ENCODE measurements around the gene RELCH. TPM values are rescaled to one million over a fixed set of nuclear protein-coding genes. Genes with fewer than 3 reads are reported as not detected.

RELCH gene
- total and polyA plus RNA-seq, 4 donors: 11.6 to 69.2 (median 22.3) TPM

GRCh38 chr18:62144338-62144737 lies 42.7 kb upstream of the RELCH start:
- ATAC-seq (ENCODE audit: insufficient read depth, low FRiP score): no peak
- Histone ChIP-seq H3K9ac (ENCODE audit: insufficient read depth in 1 of 2, low read length in 2 of 2) (no peak overlapping the region), H3K27ac (ENCODE audit: low read depth in 1 of 2, low read length in 1 of 2) (no peak overlapping the region), H3K9me3 (ENCODE audit: control insufficient read depth in 4 of 4, insufficient read depth in 3 of 4, low read length in 3 of 4) (no peaks in the 10 kb centered on the region), H3K27me3 (ENCODE audit: control insufficient read depth in 3 of 3, insufficient read depth in 3 of 3, low read length in 2 of 3) (no peaks in the 10 kb centered on the region), H3K36me3 (ENCODE audit: control insufficient read depth in 4 of 4, insufficient read depth in 4 of 4, low read length in 4 of 4) (peaks cover 4 to 17% (median 8%) of the 10 kb centered on the region in 4 donors), H3K4me3 (no peak overlapping the region), H3K4me1 (ENCODE audit: control insufficient read depth in 5 of 5, insufficient read depth in 5 of 5, low read length in 5 of 5) (peaks cover 0 to 9% (median 0%) of the 10 kb centered on the region in 5 donors)
- WGBS, 2 donors: 95 to 96% methylated on average over 2 of the region's 2 CpGs
- DNase-seq: no peak
- TF ChIP-seq, protein P1, sequence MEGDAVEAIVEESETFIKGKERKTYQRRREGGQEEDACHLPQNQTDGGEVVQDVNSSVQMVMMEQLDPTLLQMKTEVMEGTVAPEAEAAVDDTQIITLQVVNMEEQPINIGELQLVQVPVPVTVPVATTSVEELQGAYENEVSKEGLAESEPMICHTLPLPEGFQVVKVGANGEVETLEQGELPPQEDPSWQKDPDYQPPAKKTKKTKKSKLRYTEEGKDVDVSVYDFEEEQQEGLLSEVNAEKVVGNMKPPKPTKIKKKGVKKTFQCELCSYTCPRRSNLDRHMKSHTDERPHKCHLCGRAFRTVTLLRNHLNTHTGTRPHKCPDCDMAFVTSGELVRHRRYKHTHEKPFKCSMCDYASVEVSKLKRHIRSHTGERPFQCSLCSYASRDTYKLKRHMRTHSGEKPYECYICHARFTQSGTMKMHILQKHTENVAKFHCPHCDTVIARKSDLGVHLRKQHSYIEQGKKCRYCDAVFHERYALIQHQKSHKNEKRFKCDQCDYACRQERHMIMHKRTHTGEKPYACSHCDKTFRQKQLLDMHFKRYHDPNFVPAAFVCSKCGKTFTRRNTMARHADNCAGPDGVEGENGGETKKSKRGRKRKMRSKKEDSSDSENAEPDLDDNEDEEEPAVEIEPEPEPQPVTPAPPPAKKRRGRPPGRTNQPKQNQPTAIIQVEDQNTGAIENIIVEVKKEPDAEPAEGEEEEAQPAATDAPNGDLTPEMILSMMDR (IDR thresholded peaks at IDR 0.05; ENCODE audit: control extremely low read depth, extremely low read depth): no peak

- TF ChIP-seq, protein P1 (IDR thresholded peaks at IDR 0.05; ENCODE audit: control extremely low read depth, extremely low read depth): no peak
- no peak overlapping the region for H3K27ac ChIP-seq (ENCODE audit: low read depth in 1 of 2, low read length in 1 of 2)
- H3K36me3 ChIP-seq (ENCODE audit: control insufficient read depth in 4 of 4, insufficient read depth in 4 of 4, low read length in 4 of 4): peaks cover 0 to 7% (median 3%) of the 10 kb centered on the region in 4 donors
- WGBS, 2 donors: 90% methylated on average over 9 of the region's 9 CpGs
- no peak overlapping the region for H3K4me3 ChIP-seq
- H3K9ac ChIP-seq (ENCODE audit: insufficient read depth in 1 of 2, low read length in 2 of 2): no peak overlapping the region
- ATAC-seq (ENCODE audit: insufficient read depth, low FRiP score): no peak
- no peaks in the 10 kb centered on the region for H3K4me1 ChIP-seq (ENCODE audit: control insufficient read depth in 5 of 5, insufficient read depth in 5 of 5, low read length in 5 of 5)
- H3K27me3 ChIP-seq (ENCODE audit: control insufficient read depth in 3 of 3, insufficient read depth in 3 of 3, low read length in 2 of 3): no peaks in the 10 kb centered on the region
- no peak for DNase-seq
- H3K9me3 ChIP-seq (ENCODE audit: control insufficient read depth in 4 of 4, insufficient read depth in 3 of 4, low read length in 3 of 4): no peaks in the 10 kb centered on the region
Measured at GRCh38 chr18:62151068-62151771, 35.8 kb upstream of the RELCH start.

DNA sequence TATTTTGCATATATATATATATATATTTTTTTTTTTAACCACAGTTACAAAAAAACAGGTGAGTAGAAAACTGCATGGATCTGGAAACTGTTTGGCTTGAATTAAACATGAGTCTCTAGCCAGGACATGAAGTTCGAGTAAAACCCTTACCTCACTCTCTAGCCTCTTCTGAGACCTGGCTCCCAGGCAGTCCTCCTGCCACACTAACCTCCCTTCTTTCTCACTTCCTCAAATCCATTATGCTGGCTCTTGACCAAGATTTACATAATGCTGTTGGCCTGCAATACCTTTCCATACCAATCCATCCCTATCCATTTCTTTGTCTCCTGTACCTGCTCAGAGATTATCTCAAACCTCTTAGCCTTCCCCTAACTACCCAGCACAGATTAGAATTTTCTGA lies 34.2 kb upstream of the RELCH start:
- Histone ChIP-seq H3K27ac (ENCODE audit: low read depth in 1 of 2, low read length in 1 of 2) (no peak overlapping the region), H3K9ac (ENCODE audit: insufficient read depth in 1 of 2, low read length in 2 of 2) (no peak overlapping the region), H3K9me3 (ENCODE audit: control insufficient read depth in 4 of 4, insufficient read depth in 3 of 4, low read length in 3 of 4) (no peaks in the 10 kb centered on the region), H3K27me3 (ENCODE audit: control insufficient read depth in 3 of 3, insufficient read depth in 3 of 3, low read length in 2 of 3) (no peaks in the 10 kb centered on the region), H3K4me3 (no peak overlapping the region), H3K4me1 (ENCODE audit: control insufficient read depth in 5 of 5, insufficient read depth in 5 of 5, low read length in 5 of 5) (no peaks in the 10 kb centered on the region), H3K36me3 (ENCODE audit: control insufficient read depth in 4 of 4, insufficient read depth in 4 of 4, low read length in 4 of 4) (peaks cover 0 to 13% (median 2%) of the 10 kb centered on the region in 4 donors)
- ATAC-seq (ENCODE audit: insufficient read depth, low FRiP score) (no peak), DNase-seq (no peak)
- TF ChIP-seq, protein P1 (IDR thresholded peaks at IDR 0.05; ENCODE audit: control extremely low read depth, extremely low read depth): no peak
- WGBS, 2 donors: 78 to 86% methylated on average over 1 of the region's 1 CpG
